Non-pigmented ciliary epithelial cell (primary cell): ENCODE measurements around the gene AXIN1.
"Not testable (repeated sequence)": the region's sequence is repeated elsewhere in the genome, so short reads cannot be mapped to it uniquely, and the experiment has no call there.

ENCODE experiments used
- DNase-seq: peaks from one replicate; pipeline ENCODE4 v3.0.0-alpha.2; 2010; ENCODE audit warnings: low read depth

Gene AXIN1

DNA sequence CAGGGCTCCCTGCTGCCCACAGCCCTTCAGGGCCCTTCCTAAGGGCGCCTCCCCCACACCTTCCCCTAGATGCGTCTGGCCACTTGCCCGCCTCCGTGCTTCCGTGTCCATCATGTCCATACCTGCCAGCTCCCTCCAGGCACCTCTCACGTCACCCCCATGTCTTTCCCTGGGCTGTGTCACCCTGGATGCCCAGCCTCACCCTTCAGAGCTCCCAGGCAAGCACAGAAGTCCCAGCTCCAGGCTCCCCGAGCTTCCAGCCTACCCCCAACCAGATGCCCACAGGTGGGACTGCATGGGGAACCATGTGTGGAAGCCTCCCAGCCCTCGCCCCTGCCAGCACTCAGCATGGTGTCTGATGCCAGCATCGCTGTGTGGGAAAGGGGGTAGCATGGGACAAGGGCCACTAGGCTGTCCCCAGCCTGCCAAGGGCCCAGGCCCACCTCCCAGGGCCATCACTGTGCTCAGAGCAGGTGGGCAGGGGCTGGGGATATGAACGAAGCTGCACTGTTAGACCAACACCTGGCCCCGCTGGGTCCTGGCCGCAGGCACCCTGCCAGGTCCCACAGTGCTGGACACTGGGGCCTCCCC, 1.9 kb upstream of the AXIN1 start:
- no peak for DNase-seq

GRCh38 chr16:353404-354290, 1.1 kb upstream of the AXIN1 start:
- DNase-seq, result no peak

GRCh38 chr16:351804-352520, 561 bp downstream of the AXIN1 start:
- DNase-seq, result no peak

GRCh38 chr16:350203-350602, 2.3 kb downstream of the AXIN1 start:
- no peak for DNase-seq

DNA sequence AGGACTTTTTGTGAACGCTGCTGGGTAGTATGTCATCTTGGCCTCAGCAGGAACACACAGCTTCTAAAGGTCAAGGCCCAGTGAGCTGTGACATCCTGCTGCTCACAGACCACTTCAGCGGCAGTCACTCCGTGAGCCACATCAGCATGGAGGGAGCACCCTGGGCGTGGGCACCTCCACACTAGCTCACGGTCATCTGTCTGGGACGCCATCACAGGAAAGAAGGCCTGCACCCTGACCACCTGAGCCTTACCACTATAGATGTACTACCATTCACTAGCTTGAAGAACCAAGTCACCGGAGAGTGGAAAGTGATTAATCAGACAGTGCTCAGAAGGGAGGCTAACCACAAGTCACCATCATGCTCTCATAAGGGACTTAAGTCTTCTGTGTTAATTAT, 3.3 kb downstream of the AXIN1 start:
- no peak for DNase-seq

DNA sequence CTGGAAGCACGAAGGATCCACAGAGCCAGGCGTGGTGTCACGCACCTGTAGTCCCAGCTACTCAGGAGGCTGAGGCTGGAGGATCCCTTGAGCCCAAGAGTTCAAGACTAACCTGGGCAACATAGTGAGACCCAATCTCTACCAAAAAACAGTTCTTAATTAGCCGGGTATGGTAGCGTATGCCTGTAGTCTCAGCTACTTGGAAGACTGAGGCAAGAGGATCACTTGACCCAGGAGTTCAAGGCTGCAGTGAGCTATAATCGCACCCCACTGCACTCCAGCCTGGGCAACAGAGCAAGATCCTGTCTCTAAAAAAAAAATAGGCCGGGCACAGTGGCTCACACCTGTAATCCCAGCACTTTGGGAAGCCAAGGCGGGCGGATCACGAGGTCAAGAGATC, 4.0 kb downstream of the AXIN1 start:
- DNase-seq, result not testable (repeated sequence)

GRCh38 chr16:347203-347602, 5.3 kb downstream of the AXIN1 start:
- no peak for DNase-seq

- DNase-seq, result no peak
Observed at GRCh38 chr16:346587-346986, 5.9 kb downstream of the AXIN1 start.

- DNase-seq, result no peak
Observed at GRCh38 chr16:345772-346171, 6.8 kb downstream of the AXIN1 start.

GRCh38 chr16:342455-343213, 9.9 kb downstream of the AXIN1 start:
- DNase-seq, result no peak

DNA sequence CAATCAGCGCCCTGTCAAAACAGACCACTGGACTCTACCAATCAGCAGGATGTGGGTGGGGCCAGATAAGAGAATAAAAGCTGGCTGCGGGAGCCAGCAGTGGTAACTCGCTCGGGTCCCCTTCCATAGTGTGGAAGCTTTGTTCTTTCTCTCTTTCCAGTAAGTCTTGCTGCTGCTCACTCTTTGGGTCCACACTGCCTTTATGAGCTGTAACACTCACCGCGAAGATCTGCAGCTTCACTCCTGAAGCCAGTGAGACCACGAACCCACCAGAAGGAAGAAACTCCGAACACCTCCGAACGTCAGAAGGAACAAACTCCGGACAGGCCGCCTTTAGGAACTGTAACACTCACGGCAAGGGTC, 10.6 kb downstream of the AXIN1 start:
- DNase-seq, result not testable (repeated sequence)

DNA sequence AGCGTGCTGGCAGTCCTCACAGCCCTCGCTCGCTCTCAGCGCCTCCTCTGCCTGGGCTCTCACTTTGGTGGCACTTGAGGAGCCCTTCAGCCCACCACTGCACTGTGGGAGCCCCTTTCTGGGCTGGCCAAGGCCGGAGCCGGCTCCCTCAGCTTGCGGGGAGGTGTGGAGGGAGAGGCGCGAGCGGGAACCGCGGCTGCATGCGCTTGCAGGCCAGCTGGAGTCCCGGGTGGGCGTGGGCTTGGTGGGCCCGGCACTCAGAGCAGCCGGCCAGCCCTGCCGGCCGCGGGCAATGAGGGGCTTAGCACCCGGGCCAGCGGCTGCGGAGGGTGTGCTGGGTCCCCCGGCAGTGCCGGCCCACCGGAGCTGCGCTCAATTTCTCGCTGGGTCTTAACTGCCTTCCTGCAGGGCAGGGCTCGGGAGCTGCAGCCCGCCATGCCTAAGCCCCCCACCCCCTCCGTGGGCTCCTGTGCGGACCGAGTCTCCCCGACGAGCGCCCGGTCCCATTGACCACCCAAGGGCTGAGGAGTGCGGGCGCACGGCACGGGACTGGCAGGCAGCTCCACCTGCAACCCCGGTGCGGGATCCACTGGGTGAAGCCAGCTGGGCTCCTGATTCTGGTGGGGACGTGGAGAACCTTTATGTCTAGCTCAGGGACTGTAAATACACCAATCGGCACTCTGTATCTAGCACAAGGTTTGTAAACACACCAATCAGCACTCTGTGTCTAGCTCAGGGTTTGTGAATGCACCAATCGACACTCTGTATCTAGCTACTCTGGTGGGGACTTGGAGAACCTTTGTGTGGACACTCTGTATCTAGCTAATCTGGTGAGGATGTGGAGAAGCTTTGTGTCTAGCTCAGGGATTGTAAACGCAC, 11.2 kb downstream of the AXIN1 start:
- DNase-seq, result not testable (repeated sequence)

DNA sequence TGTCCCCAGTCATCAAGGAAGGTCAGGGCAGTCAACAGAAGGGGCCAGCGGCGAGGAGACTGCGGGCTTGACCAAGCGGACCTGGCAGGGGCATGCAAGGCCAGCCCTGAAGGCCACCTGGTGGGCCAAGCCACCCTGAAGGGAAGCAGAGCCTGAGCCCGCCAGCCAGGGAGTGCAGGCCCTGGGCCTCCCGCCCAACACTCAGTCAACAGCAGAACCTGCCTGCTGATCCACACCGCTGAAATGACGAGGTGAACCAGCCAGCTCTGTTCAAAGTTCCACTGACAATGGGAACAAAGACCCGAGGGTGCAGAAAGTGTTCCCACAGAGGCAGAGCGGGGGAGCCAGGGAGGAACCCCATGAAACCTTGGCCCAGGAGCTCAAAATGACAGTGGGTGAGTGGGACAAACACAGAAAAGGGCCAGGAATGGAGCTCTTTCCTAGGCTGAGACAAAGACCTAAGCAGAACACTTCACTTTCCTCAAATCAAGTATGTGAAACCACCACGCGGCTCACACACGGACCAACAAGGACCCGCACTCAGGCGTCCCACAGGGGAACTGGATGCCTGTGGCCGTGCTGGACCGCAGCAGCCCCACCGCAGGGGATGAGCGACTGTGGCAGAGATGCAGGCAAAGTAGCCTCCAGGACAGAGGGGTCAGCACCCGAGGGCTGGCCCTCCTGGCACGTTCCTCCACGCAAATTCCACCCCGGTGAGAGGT, 12.0 kb downstream of the AXIN1 start:
- no peak for DNase-seq

DNA sequence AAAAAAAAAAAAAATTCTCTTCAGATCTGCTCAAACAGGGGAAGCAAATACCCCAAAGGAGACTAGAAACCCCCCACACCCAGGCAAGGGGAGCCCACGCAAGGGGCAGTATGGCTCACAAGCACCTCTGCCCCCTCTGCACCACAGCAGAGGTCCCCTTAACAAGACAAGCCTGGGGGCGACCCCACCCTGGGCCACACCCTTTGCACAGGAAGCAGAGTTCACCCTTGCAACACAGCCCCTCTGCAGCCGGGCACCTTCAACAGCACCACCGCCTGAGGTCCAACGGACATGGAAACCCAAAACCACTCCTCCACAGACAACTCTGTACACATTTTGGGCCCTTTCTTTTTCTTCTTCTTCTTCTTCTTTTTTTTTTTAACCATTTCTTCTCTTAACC, 12.8 kb downstream of the AXIN1 start:
- DNase-seq, result no peak

GRCh38 chr16:337975-338575, 14.4 kb downstream of the AXIN1 start:
- DNase-seq, result no peak

DNA sequence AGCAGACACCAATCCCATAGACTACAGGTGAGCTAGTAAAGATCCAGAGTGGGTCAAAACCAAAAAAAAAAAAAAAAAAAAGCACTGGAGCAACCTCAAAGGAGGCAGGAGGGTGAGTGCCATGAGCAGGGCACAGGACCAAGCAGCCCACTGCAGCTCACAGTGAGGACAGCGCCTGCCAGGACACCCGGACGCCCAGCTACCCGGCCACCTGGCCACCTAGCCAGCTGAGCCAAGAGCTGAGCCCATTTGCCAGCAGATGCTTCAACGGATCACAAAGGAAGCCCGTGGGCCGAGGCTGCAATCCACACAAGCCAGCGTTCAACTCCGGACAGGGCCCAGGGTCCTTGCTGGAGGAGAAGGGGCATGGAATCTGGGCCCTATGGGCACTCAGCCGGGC, 15.1 kb downstream of the AXIN1 start:
- DNase-seq, result no peak

DNA sequence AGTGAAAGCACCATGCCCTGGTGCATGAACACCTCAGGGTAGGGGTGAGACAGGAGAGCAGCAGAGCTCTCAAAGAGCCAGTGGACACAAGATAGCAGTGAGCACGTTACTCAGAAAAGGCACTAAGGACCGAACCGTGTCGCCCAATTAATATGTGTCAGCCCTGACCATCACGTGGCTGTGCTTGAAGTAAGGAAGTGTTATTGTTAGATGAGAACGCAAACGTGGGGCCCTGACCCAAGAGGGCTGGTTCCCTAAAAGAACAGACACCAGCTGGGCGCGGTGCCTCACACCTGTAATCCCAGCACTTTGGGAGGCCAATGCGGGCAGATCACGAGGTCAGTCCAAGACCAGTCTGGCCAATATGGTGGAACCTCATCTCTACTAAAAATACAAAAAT, 16.3 kb downstream of the AXIN1 start:
- no peak for DNase-seq

DNA sequence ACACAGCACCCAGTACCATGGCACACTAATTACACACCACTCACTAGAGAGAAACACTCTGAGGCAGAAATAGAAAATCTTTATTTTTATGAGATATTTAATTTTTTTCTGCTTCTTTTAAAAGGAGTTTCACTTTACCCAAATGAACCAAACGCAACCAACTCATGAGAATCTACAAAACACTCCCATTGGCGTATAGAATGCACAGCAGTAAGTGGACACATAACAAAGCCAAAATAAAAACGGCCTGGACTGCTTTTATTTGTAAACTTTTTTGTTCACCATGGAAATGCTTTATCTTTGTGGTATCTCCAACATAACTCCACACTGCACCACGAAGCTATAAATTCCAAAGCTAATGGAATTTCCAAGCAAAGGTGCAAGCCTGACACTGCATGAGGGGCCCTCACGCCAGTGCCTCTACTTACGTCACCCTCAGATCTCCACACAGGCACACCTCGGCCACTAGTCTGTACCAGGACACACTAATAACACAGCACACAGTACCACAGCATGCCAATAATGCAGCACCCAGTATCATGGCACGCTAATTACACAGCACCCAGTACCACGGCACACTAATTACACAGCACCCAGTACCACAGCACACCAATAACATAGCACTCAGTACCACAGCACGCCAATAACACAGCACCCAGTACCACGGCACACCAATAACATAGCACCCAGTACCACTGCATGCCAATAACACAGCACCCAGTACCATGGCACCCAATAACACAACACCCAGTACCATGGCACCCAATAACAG, 17.5 kb downstream of the AXIN1 start:
- not testable (repeated sequence) for DNase-seq

- not testable (repeated sequence) for DNase-seq
Observed at GRCh38 chr16:334164-334832, 18.2 kb downstream of the AXIN1 start.
